ENCODE results near the gene HRCT1. TPM values are rescaled to one million over a fixed set of nuclear protein-coding genes. Genes with fewer than 3 reads are reported as not detected.
A peak's percentile ranks its signal among the peaks of the same experiment; 100 is the strongest.

HRCT1 gene
- total RNA-seq, 6 donors from 2014 or later = 2.1 to 19.1 (median 10.6) TPM

DNA sequence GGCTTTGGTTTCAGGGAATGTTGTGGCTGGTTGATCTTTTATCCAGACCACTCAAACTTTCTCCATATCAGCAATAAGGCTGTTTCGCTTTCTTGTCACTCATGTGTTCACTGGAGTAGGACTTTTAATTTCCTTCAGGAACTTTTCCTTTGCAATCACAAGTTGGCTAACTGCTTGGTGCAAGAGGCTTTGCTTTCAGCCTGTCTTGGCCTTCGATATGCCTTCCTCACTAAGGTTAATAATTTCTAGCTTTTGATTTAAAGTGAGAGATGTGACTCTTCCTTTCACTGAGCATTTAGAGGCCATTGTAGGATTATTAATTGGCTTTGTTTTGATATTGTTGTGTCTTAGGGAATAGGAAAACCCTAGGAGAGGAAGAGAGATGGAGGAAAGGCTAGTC lies 7.0 kb upstream of the HRCT1 start:
- H3K4me1 ChIP-seq = peaks cover 7 to 14% (median 12%) of the 10 kb centered on the region in 4 donors
- H3K27ac ChIP-seq = no peak overlapping the region
- no peak for ATAC-seq (ENCODE audit: low FRiP score in 2 of 2)
- no peak for TF ChIP-seq POLR2AphosphoS5 (IDR thresholded peaks at IDR 0.05)
- TF ChIP-seq POLR2A (IDR thresholded peaks at IDR 0.05) = no peak
- TF ChIP-seq, protein P1, sequence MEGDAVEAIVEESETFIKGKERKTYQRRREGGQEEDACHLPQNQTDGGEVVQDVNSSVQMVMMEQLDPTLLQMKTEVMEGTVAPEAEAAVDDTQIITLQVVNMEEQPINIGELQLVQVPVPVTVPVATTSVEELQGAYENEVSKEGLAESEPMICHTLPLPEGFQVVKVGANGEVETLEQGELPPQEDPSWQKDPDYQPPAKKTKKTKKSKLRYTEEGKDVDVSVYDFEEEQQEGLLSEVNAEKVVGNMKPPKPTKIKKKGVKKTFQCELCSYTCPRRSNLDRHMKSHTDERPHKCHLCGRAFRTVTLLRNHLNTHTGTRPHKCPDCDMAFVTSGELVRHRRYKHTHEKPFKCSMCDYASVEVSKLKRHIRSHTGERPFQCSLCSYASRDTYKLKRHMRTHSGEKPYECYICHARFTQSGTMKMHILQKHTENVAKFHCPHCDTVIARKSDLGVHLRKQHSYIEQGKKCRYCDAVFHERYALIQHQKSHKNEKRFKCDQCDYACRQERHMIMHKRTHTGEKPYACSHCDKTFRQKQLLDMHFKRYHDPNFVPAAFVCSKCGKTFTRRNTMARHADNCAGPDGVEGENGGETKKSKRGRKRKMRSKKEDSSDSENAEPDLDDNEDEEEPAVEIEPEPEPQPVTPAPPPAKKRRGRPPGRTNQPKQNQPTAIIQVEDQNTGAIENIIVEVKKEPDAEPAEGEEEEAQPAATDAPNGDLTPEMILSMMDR (IDR thresholded peaks at IDR 0.05) = no peak
- TF ChIP-seq EP300 (IDR thresholded peaks at IDR 0.05) = no peak
- no peaks in the 10 kb centered on the region for H3K27me3 ChIP-seq
- no peaks in the 10 kb centered on the region for H3K9me3 ChIP-seq
- DNase-seq = no peak
- H3K4me3 ChIP-seq = no peak overlapping the region
- WGBS, 2 donors = 85% methylated on average over 2 of the region's 2 CpGs
- H3K36me3 ChIP-seq = no peaks in the 10 kb centered on the region

DNA sequence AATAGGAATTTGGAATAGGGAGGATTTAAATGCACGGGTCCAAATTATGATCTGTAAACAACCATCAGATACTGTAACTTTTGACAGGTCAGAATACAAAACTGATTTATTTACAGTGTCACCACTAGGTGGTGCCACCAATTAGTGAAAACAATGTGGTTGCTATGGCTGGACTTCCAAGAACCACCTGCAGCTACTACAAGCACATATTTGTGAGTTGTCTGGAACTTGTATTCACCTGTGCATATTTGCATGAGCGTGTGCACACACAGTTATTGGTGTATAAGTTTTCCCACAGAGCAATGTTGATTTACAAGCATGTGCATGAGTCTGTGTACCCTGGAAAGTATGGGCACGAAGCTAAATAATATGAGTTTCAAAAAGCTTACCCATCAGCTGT lies 3.0 kb upstream of the HRCT1 start:
- TF ChIP-seq POLR2AphosphoS5 (IDR thresholded peaks at IDR 0.05) (no peak), POLR2A (IDR thresholded peaks at IDR 0.05) (no peak), EP300 (IDR thresholded peaks at IDR 0.05) (no peak)
- TF ChIP-seq, protein P1 (IDR thresholded peaks at IDR 0.05) = peak; percentile 60 to 88 (median 82)
- Histone ChIP-seq H3K9me3 (no peaks in the 10 kb centered on the region), H3K27me3 (no peaks in the 10 kb centered on the region), H3K27ac (peak overlapping the region in 1 of 4 donors; percentile 98), H3K36me3 (no peaks in the 10 kb centered on the region), H3K4me1 (peaks cover 48 to 54% (median 51%) of the 10 kb centered on the region in 4 donors), H3K4me3 (no peak overlapping the region)
- no peak for DNase-seq
- WGBS, 2 donors = 22 to 24% methylated on average over 3 of the region's 3 CpGs
- ATAC-seq (ENCODE audit: low FRiP score in 2 of 2) = no peak

DNA sequence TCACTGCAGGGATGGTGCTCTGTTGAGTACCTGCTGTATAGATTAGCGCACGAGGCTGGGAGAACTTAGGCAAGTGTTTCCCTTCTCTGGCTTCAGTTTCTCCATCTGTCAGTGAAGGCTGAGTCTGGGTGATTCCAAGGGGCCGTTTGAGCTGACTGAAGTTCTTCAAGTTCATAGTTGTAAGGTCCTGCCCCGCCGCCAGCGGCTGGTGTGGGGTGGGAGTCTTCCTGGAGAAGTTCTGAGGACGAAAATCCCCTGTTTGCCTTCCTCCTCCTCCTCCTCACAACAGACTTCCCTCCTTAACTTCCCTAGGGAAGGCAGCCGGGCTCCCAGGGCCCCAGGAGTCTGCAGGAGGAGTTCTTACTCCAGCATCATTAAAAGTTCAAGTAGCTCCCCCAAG lies 1.7 kb upstream of the HRCT1 start:
- Histone ChIP-seq H3K36me3 (no peaks in the 10 kb centered on the region), H3K9me3 (no peaks in the 10 kb centered on the region), H3K4me1 (peaks cover 60 to 67% (median 64%) of the 10 kb centered on the region in 4 donors), H3K27me3 (no peaks in the 10 kb centered on the region), H3K4me3 (no peak overlapping the region), H3K27ac (peak overlapping the region; percentile 94 to 98 (median 95))
- WGBS, 2 donors = 65 to 66% methylated on average over 8 of the region's 8 CpGs
- no peak for ATAC-seq (ENCODE audit: low FRiP score in 2 of 2)
- DNase-seq = peak in 1 of 2 donors; percentile 50
- TF ChIP-seq, protein P1 (IDR thresholded peaks at IDR 0.05) = no peak
- TF ChIP-seq EP300 (IDR thresholded peaks at IDR 0.05) (no peak), POLR2A (IDR thresholded peaks at IDR 0.05) (no peak), POLR2AphosphoS5 (IDR thresholded peaks at IDR 0.05) (no peak)

DNA sequence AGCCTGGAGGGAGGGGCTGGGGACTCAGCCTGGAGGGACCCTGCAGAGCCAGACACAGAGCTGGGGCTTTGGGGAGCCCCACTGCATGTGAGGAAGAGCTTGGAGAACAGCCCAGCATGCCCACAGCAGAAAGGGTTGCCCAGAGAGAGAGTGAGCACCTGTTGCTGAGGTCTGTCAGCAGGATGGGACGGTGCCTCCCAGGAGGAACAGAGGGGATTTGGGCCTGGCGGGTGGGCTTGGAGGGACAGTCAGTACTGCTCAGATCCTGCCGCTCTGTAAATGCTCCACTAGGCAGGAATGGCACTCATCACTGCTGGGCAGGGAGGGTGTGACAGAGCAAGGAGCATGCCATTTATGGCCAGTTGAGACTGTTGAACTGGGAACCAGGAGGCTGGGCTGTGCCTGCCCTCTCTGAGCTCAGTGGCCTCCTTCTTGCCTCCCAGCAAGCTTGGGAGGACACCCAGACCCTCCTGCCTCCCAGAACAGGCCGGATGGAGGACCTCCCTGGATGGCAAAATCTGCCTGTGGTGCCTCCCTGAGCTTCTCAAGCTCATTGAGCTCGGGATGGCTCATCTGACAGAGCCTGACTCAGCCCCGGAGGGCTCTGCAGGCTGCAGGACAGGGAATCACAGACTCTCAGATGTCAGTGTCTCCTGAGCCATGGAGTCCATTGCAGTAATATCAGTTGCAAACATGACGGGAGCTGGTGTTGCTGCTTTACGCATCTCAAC lies 786 bp upstream of the HRCT1 start:
- 58 to 74% methylated on average over 7 to 8 of the region's 8 CpGs for whole genome bisulfite sequencing, 2 donors
- DNase-seq = no peak
- ATAC-seq (ENCODE audit: low FRiP score in 2 of 2) = no peak
- TF ChIP-seq POLR2AphosphoS5 (IDR thresholded peaks at IDR 0.05) (no peak), EP300 (IDR thresholded peaks at IDR 0.05) (no peak), POLR2A (IDR thresholded peaks at IDR 0.05) (no peak)
- TF ChIP-seq, protein P1 (IDR thresholded peaks at IDR 0.05) = no peak
- Histone ChIP-seq H3K4me3 (no peak overlapping the region), H3K36me3 (no peaks in the 10 kb centered on the region), H3K4me1 (peaks cover 69 to 76% (median 72%) of the 10 kb centered on the region in 4 donors), H3K27ac (peak overlapping the region; percentile 94 to 98 (median 95)), H3K9me3 (no peaks in the 10 kb centered on the region), H3K27me3 (no peaks in the 10 kb centered on the region)

All from upper lobe of left lung (tissue), 6 donors.